Measurements from ENCODE around the gene DUOX1. TPM values are rescaled to one million over a fixed set of nuclear protein-coding genes. Genes with fewer than 3 reads are reported as not detected.

The DUOX1 gene
- total RNA-seq, 6 experiments from 2014 or later, result 0.06 to 1.4 (median 0.19) TPM; not detected in 3

DNA sequence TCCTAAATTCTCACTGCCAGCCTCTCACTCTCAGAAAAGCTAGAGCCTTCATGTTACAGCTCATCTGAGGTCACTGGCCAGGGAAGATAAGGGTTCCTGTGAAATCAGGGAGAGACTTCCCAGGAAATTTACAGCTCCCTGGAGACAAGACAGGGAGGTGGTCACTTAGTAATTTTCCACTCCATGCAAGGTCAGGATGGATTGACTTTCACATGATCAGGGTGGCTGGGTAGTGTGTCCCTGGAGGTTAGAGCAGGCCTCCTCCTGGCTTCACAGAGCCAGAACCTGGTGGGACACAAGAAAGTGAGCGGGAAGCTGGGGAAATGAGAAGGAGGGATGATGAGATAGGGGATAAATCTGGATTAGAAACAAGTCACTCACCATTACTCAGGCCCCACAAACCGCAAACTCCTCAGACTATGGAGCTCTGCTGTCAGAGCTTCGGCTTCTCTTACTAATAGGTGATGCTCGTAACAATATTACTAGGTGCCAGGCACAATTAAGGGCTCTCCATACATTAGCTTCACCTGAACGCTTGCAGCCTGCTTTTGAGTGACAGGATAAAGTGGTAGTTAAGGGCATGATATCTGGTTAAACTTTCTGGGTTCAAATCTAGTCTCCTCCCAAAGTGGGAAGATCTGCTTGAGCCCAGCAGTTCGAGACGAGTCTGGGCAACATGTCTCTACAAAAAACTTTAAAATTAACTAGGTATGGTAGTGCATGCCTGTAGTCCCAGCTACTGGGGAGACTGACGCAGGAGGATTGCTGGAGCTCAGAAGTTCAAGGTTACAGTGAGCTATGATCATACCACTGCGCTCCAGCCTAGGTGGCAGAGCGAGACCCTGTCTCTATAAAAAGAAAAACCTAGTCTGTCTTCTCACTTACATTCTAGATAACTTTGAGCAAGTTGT, 40.7 kb upstream of the DUOX1 start:
- intact Hi-C loops (cut with DNase I), result no loop called here
- DNase-seq (no peak), ATAC-seq (peak in 3 of 4 donors; percentile 11 to 48 (median 45))
- Histone ChIP-seq H3K27me3 (no peaks in the 10 kb centered on the region), H3K4me1 (no peaks in the 10 kb centered on the region), H3K36me3 (no peaks in the 10 kb centered on the region), H3K27ac (no peak overlapping the region), H3K9me3 (no peaks in the 10 kb centered on the region), H3K4me3 (no peak overlapping the region)
- 89% methylated on average over 10 of the region's 10 CpGs for WGBS (ENCODE audit: insufficient coverage, low coverage, low lambda C conversion rate, missing lambda C conversion rate)
- no peak for TF ChIP-seq POLR2A (IDR thresholded peaks at IDR 0.05)
- TF ChIP-seq, protein P1, sequence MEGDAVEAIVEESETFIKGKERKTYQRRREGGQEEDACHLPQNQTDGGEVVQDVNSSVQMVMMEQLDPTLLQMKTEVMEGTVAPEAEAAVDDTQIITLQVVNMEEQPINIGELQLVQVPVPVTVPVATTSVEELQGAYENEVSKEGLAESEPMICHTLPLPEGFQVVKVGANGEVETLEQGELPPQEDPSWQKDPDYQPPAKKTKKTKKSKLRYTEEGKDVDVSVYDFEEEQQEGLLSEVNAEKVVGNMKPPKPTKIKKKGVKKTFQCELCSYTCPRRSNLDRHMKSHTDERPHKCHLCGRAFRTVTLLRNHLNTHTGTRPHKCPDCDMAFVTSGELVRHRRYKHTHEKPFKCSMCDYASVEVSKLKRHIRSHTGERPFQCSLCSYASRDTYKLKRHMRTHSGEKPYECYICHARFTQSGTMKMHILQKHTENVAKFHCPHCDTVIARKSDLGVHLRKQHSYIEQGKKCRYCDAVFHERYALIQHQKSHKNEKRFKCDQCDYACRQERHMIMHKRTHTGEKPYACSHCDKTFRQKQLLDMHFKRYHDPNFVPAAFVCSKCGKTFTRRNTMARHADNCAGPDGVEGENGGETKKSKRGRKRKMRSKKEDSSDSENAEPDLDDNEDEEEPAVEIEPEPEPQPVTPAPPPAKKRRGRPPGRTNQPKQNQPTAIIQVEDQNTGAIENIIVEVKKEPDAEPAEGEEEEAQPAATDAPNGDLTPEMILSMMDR (IDR thresholded peaks at IDR 0.05), result no peak

DNA sequence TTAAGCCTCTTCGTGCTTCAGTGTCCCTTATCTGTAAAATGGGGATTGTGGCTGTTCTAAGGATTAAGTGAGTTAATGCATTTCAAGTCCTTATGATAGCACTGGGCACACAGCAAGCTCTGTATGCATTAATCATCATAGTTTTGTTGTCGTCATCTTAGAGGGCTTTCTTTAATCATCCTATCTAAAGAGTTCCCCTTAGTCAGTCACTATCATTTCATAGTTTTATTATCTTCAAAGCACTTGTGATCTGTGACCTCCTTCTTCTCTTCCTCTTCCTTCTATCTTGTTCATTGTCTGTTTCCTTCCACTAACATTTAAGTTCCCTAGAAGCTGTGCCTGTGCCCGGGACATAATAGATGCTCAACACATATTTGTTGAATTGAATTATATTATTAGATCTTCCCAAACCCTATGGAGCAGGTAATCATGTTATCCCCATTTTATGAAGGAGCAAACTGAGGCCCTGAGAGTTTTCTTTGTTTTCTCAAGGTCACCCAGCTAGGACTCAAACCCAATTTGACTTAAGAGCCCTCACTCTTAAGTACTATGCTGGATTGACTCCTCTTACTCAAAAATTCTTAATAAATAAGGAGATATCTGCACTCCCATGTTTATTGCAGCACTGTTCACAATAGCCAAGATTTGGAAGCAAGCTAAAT, 40.0 kb upstream of the DUOX1 start:
- TF ChIP-seq, protein P1 (IDR thresholded peaks at IDR 0.05), result no peak
- TF ChIP-seq POLR2A (IDR thresholded peaks at IDR 0.05), result no peak
- ATAC-seq (no peak), DNase-seq (no peak)
- Histone ChIP-seq H3K36me3 (no peaks in the 10 kb centered on the region), H3K27ac (no peak overlapping the region), H3K4me1 (no peaks in the 10 kb centered on the region), H3K9me3 (no peaks in the 10 kb centered on the region), H3K27me3 (no peaks in the 10 kb centered on the region), H3K4me3 (no peak overlapping the region)
- WGBS (ENCODE audit: insufficient coverage, low coverage, low lambda C conversion rate, missing lambda C conversion rate), result 40% methylated on average over 3 of the region's 3 CpGs
- intact Hi-C loops (cut with DNase I), result no loop called here

DNA sequence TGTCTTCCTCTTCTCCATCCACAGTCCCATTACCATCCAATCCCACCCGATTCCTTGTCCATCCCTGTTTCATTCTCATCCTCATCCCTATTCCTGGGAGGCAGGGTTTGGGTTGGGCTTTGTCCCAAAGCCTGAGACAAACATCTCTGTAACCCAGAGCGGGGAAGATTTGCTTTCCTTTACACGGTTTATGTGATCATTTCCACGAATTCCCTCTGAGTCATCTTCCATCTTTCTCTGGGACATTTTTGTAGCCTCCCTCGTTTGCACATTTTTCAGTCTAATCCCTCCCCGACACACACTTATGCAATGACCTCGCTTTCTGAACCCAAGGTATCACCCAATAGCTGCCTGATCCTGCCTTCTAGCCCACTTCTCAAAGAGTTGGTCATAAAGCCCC, 38.6 kb upstream of the DUOX1 start:
- DNase-seq (no peak), ATAC-seq (peak in 1 of 4 donors; percentile 35)
- H3K27me3 ChIP-seq, result no peaks in the 10 kb centered on the region
- TF ChIP-seq, protein P1 (IDR thresholded peaks at IDR 0.05), result no peak
- TF ChIP-seq POLR2A (IDR thresholded peaks at IDR 0.05), result no peak
- intact Hi-C loops (cut with DNase I), result no loop called here
- no peak overlapping the region for H3K27ac ChIP-seq
- no peak overlapping the region for H3K4me3 ChIP-seq
- WGBS (ENCODE audit: insufficient coverage, low coverage, low lambda C conversion rate, missing lambda C conversion rate), result 51% methylated on average over 7 of the region's 7 CpGs
- H3K36me3 ChIP-seq, result no peaks in the 10 kb centered on the region
- no peaks in the 10 kb centered on the region for H3K4me1 ChIP-seq
- H3K9me3 ChIP-seq, result no peaks in the 10 kb centered on the region

DNA sequence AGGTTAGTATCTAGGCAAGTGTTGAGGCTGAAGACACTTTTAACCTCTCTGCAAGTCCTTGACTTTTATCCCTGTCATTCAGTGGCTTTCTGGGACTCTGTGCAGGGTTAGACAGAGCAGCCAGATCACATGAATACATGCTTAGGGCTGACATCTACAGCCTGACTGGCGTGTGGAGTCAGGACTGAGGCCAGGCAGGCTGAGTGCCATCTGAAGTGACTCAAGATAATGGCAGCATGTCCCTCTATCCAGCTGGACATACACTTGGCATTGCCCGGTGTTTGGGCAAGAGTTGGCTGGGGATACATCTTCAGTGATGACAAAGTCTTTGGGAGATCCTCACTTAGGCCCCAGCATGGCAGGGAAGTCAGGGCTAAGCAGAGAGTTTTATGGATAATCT, 38.2 kb upstream of the DUOX1 start:
- DNase-seq (no peak), ATAC-seq (peak in 1 of 4 donors; percentile 31)
- no peak for TF ChIP-seq POLR2A (IDR thresholded peaks at IDR 0.05)
- TF ChIP-seq, protein P1 (IDR thresholded peaks at IDR 0.05), result no peak
- no peaks in the 10 kb centered on the region for H3K4me1 ChIP-seq
- no peak overlapping the region for H3K27ac ChIP-seq
- H3K36me3 ChIP-seq, result no peaks in the 10 kb centered on the region
- no peak overlapping the region for H3K4me3 ChIP-seq
- no peaks in the 10 kb centered on the region for H3K9me3 ChIP-seq
- 83% methylated on average over 1 of the region's 2 CpGs for WGBS (ENCODE audit: insufficient coverage, low coverage, low lambda C conversion rate, missing lambda C conversion rate)
- H3K27me3 ChIP-seq, result no peaks in the 10 kb centered on the region
- intact Hi-C loops (cut with DNase I), result no loop called here
